ENCODE results near the gene COG8. TPM values are rescaled to one million over a fixed set of nuclear protein-coding genes. Genes with fewer than 3 reads are reported as not detected.

The COG8 gene
- total and polyA plus RNA-seq, 10 of the 15 experiments (the other 5 are each of a cell fraction or from before 2014, with no cell fraction given), result 2.8 to 39.6 (median 23.8) TPM

- Histone ChIP-seq H3K9ac (ENCODE audit: control insufficient read depth, insufficient read depth, low read length) (no peak overlapping the region), H3K4me3 (no peak overlapping the region), H3K36me3 (ENCODE audit: control insufficient read depth in 2 of 2, insufficient read depth in 2 of 2, low read length in 1 of 2) (peaks cover 0 to 5% of the 10 kb centered on the region in 2 experiments; a peak in 1 of 4 replicates), H3K27me3 (replicated peaks in 1 of 2; ENCODE audit: control insufficient read depth in 2 of 2, insufficient read depth in 2 of 2, low read length in 1 of 2) (no peaks in the 10 kb centered on the region), H3K4me2 (ENCODE audit: control insufficient read depth, insufficient read depth) (no peak overlapping the region), H3K27ac (ENCODE audit: control insufficient read depth, insufficient read depth) (no peak overlapping the region), H2AFZ (ENCODE audit: control insufficient read depth, low read depth, low read length) (no peak overlapping the region), H4K20me1 (ENCODE audit: control insufficient read depth, insufficient read depth) (no peaks in the 10 kb centered on the region), H3K4me1 (ENCODE audit: control insufficient read depth, insufficient read depth, low read length) (no peaks in the 10 kb centered on the region), H3K9me3 (replicated peaks; ENCODE audit: control insufficient read depth, insufficient read depth, low read length) (no peaks in the 10 kb centered on the region), H3K79me2 (ENCODE audit: control insufficient read depth, insufficient read depth, low read length) (no peaks in the 10 kb centered on the region)
- SMC1A ChIA-PET (ENCODE audit: uncharacterized antibody, unreplicated experiment), result interaction anchor here (1.1 to 1.5 kb wide), 3 partner anchors 9 to 477 kb away, joined by 3 to 6 read pairs (median 4); partner anchors contain the start of gene NOB1
- DNase-seq (ENCODE audit: low read depth, low spot score), result no peak
- POLR2A ChIA-PET, result interaction anchor here (0.5 to 0.6 kb wide), 2 partner anchors 101 to 166 kb away, joined by 3 read pairs; no protein-coding TSS in a partner anchor
- ATAC-seq, result no peak
- in situ Hi-C loops (cut with MboI) (no loop called here), intact Hi-C loops (cut with micrococcal nuclease; ENCODE audit: unreplicated experiment) (no loop called here)
- 100% methylated on average over 1 of the region's 1 CpG for WGBS (ENCODE audit: insufficient coverage, insufficient replicate concordance, low lambda C conversion rate, missing lambda C conversion rate)
- CTCF ChIA-PET, result interaction anchor here (3.3 kb wide), 2 partner anchors 11 to 126 kb away, joined by 16 to 19 read pairs; no protein-coding TSS in a partner anchor
- FAIRE-seq, result no peak
- no peak for TF ChIP-seq KAT2A (conservative IDR thresholded peaks at IDR 0.05; ENCODE audit: control insufficient read depth, low read depth, low read length)
- no peak for TF ChIP-seq NFIC (IDR thresholded peaks at IDR 0.05; ENCODE audit: low read depth, low read length)
- no peak for TF ChIP-seq LARP7 (IDR thresholded peaks at IDR 0.05)
- no peak for TF ChIP-seq NFXL1 (IDR thresholded peaks at IDR 0.05; ENCODE audit: borderline replicate concordance)
- TF ChIP-seq IKZF2 (IDR thresholded peaks at IDR 0.05), result no peak
- no peak for TF ChIP-seq SREBF2 (IDR thresholded peaks at IDR 0.05; ENCODE audit: low read length)
- no peak for TF ChIP-seq ZNF274 (IDR thresholded peaks at IDR 0.05; ENCODE audit: insufficient read depth, insufficient read length)
- no peak for TF ChIP-seq MTA3 (IDR thresholded peaks at IDR 0.05; ENCODE audit: borderline replicate concordance, low read length)
- no peak for TF ChIP-seq ZSCAN29 (IDR thresholded peaks at IDR 0.05)
- TF ChIP-seq BRCA1 (IDR thresholded peaks at IDR 0.05; ENCODE audit: low read depth, low read length), result no peak
- no peak for TF ChIP-seq MYB (IDR thresholded peaks at IDR 0.05; ENCODE audit: borderline replicate concordance, low read depth, low read length)
- no peak for TF ChIP-seq ESRRA (IDR thresholded peaks at IDR 0.05; ENCODE audit: low read length)
- TF ChIP-seq, protein P1, sequence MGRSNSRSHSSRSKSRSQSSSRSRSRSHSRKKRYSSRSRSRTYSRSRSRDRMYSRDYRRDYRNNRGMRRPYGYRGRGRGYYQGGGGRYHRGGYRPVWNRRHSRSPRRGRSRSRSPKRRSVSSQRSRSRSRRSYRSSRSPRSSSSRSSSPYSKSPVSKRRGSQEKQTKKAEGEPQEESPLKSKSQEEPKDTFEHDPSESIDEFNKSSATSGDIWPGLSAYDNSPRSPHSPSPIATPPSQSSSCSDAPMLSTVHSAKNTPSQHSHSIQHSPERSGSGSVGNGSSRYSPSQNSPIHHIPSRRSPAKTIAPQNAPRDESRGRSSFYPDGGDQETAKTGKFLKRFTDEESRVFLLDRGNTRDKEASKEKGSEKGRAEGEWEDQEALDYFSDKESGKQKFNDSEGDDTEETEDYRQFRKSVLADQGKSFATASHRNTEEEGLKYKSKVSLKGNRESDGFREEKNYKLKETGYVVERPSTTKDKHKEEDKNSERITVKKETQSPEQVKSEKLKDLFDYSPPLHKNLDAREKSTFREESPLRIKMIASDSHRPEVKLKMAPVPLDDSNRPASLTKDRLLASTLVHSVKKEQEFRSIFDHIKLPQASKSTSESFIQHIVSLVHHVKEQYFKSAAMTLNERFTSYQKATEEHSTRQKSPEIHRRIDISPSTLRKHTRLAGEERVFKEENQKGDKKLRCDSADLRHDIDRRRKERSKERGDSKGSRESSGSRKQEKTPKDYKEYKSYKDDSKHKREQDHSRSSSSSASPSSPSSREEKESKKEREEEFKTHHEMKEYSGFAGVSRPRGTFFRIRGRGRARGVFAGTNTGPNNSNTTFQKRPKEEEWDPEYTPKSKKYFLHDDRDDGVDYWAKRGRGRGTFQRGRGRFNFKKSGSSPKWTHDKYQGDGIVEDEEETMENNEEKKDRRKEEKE (IDR thresholded peaks at IDR 0.05), result no peak
- TF ChIP-seq, protein P2, sequence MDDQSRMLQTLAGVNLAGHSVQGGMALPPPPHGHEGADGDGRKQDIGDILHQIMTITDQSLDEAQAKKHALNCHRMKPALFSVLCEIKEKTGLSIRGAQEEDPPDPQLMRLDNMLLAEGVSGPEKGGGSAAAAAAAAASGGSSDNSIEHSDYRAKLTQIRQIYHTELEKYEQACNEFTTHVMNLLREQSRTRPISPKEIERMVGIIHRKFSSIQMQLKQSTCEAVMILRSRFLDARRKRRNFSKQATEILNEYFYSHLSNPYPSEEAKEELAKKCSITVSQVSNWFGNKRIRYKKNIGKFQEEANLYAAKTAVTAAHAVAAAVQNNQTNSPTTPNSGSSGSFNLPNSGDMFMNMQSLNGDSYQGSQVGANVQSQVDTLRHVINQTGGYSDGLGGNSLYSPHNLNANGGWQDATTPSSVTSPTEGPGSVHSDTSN (IDR thresholded peaks at IDR 0.05; ENCODE audit: insufficient replicate concordance, low read depth, low read length), result no peak
- TF ChIP-seq CUX1 (IDR thresholded peaks at IDR 0.05; ENCODE audit: insufficient replicate concordance, low read depth, low read length), result no peak
- TF ChIP-seq PML (IDR thresholded peaks at IDR 0.05; ENCODE audit: low read length), result no peak
- TF ChIP-seq MYC (IDR thresholded peaks at IDR 0.05; ENCODE audit: insufficient read depth, insufficient read length, insufficient replicate concordance, low read length, severe bottlenecking), result no peak
- RAD21 ChIA-PET (ENCODE audit: unreplicated experiment), result no interaction called here
- no TSS peak for BruUV-seq (replicated peaks)
These were observed 62.0 kb downstream of the COG8 start for GRCh38 chr16:69277413-69277812.
